ENCODE measurements around the gene CHTOP. TPM values are rescaled to one million over a fixed set of nuclear protein-coding genes. Genes with fewer than 3 reads are reported as not detected.
"Not testable (repeated sequence)": the region's sequence is repeated elsewhere in the genome, so short reads cannot be mapped to it uniquely, and the experiment has no call there.

CHTOP gene
- total RNA-seq (10 to 100 TPM; 27.9 to 49.2 (median 34.8) TPM), polyA plus RNA-seq (10 to 100 TPM; 54.9 to 87.4 TPM)

DNA sequence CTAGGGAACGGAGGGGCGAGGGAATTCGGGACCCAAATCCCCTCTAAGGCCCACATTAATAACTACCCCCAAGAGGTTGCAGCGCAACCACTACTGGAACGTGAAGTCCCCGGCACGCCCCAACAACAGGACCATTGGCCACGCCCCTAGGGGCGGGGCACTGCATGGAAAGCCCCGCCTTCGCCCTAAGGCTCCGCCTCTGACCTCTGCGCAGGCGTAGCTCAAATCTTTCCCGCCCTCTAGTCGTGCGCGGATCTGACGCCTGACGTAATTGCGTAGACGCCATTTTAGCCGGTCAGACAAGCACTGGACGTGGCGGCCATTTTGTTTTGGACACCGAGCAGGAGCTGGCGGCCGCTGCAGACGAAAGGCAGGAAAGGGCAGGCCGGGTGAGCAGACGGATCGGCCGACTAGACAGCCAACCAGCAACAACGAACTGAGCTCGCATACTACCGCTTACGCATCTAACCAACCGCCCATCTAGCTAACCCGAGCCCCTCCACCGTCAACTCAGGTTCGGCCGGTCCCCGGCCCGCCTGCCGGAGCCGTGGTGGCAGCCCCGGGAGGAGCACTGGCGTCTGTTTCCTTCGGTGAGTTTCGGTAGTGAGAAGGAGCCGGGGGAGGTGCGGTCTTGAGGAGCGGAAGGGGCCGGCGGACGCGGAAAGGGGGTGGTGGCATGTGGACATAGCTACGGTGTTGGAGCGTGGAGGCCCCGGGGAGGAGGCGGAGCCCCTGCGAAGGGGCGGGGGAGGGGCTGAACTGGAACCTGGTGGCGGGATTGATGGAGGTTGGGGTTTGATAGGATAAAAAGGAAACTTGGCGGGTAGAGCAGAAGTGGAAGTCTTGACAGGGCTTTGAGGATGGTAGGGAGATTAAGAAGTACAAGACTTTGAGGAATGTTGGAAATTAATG is at the start of gene CHTOP:
Gene CHTOP, plus strand, starts transcription at position 313 of the 912 bp plus-strand sequence. CDS start 2,523 bp downstream, outside the sequence.
- FAIRE-seq, result peak; percentile 49

DNA sequence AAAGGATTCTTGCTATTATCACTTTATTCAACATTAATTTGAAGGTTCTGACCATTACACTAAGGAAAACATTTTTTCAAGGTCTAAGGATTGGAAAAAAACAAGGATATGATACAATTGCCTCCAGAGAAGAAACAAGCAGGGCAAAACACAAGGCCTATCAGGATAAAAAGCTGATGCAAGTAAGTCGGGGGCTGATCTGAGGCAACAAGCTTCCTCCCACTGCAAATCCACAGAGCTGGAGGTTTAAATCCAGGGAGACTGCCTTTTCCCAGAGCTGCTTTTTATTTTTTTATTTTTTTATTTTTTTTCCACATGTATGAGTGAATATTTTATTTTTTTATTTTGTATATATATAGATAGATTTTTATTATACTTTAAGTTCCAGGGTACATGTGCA is 48.9 kb upstream of the CHTOP start:
- intact Hi-C loops (cut with DNase I), result no loop called here
- H3K4me1 ChIP-seq, result no peaks in the 10 kb centered on the region
- DNase-seq, result no peak
- no peak overlapping the region for H3K27ac ChIP-seq
- no peaks in the 10 kb centered on the region for H3K36me3 ChIP-seq
- ATAC-seq, result no peak
- no peaks in the 10 kb centered on the region for H3K27me3 ChIP-seq
- no peak for TF ChIP-seq CTCF (IDR thresholded peaks at IDR 0.05)
- 88 to 90% methylated on average over 1 of the region's 1 CpG for WGBS, 2 donors
- no peak for FAIRE-seq
- no peak overlapping the region for H3K4me3 ChIP-seq
- H3K9me3 ChIP-seq, result no peaks in the 10 kb centered on the region

More for the DNA sequence above, at the start of gene CHTOP:
- Histone ChIP-seq H3K4me3 (peak within 1 kb of the TSS; percentile 43 to 92 (median 80)), H3K27me3 (no peaks in the 10 kb centered on the region), H3K9me3 (no peaks in the 10 kb centered on the region), H3K27ac (peak within 1 kb of the TSS; percentile 99 to 100 (median 100)), H3K4me1 (peaks cover 12 to 33% (median 30%) of the 10 kb centered on the region in 3 donors), H3K36me3 (peaks cover 0 to 30% (median 15%) of the 10 kb centered on the region in 3 donors)
- 2 to 3% methylated on average over 58 to 65 of the region's 65 CpGs for WGBS, 2 donors
- ATAC-seq (peak; percentile 92 to 96 (median 94)), DNase-seq (peak; percentile 96 to 98 (median 98))
- intact Hi-C loops (cut with DNase I), result no loop called here
- TF ChIP-seq CTCF (IDR thresholded peaks at IDR 0.05), result no peak

DNA sequence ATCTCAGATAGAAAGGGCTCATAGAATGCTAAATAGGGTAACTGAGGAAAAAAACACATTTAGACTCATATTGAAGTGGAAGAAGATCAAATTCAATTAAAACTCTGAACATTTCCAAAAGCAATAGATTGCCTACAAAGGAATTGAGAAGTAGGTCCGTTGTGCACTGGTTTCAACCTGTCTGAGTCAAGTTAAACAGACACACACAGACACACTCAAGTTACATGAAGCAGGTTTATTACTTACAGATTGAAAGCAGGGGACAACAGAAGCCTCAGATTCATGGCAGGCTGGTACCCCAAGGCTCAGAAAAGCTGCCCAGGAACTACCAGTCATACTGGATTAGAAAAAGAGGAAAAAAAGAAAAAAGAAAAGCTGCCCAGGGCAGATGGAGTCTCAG is 47.5 kb upstream of the CHTOP start:
- no peaks in the 10 kb centered on the region for H3K27me3 ChIP-seq
- H3K4me3 ChIP-seq, result no peak overlapping the region
- ATAC-seq (no peak), DNase-seq (no peak), FAIRE-seq (no peak)
- no peak for TF ChIP-seq CTCF (IDR thresholded peaks at IDR 0.05)
- H3K4me1 ChIP-seq, result no peaks in the 10 kb centered on the region
- 50 to 52% methylated on average over 1 of the region's 1 CpG for WGBS, 2 donors
- H3K36me3 ChIP-seq, result no peaks in the 10 kb centered on the region
- no peak overlapping the region for H3K27ac ChIP-seq
- no peaks in the 10 kb centered on the region for H3K9me3 ChIP-seq
- intact Hi-C loops (cut with DNase I), result no loop called here

- FAIRE-seq (no peak), DNase-seq (no peak), ATAC-seq (no peak)
- no peaks in the 10 kb centered on the region for H3K36me3 ChIP-seq
- no peaks in the 10 kb centered on the region for H3K27me3 ChIP-seq
- H3K9me3 ChIP-seq, result no peaks in the 10 kb centered on the region
- TF ChIP-seq CTCF (IDR thresholded peaks at IDR 0.05), result no peak
- no peak overlapping the region for H3K27ac ChIP-seq
- H3K4me1 ChIP-seq, result peaks cover 0 to under 1% (median 0%) of the 10 kb centered on the region in 3 donors
- intact Hi-C loops (cut with DNase I), result no loop called here
- 50 to 62% methylated on average over 5 of the region's 5 CpGs for WGBS, 2 donors
- H3K4me3 ChIP-seq, result no peak overlapping the region
Measured at GRCh38 chr1:153587314-153587713, 46.6 kb upstream of the CHTOP start.

DNA sequence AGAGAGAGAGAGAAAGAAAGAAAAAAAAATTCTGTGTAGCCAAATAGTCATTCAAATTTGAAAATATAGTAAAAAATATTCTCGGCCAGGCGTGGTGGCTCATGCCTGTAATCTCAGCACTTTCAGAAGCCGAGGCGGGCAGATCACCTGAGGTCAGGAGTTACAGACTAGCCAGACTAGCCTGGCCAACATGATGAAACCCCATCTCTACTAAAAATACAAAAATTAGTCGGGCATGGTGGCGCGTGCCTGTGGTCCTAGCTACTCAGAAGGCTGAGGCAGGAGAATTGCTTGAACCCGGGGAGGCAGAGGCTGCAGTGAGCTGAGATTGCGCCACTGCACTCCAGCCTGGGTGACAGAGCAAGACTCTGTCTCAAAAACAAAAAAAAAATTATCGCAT is 45.8 kb upstream of the CHTOP start:
- H3K36me3 ChIP-seq; H3K4me3 ChIP-seq; H3K27ac ChIP-seq; ATAC-seq; intact Hi-C loops (cut with DNase I); DNase-seq; FAIRE-seq; H3K4me1 ChIP-seq; H3K9me3 ChIP-seq; H3K27me3 ChIP-seq: not testable (repeated sequence)
- 90 to 94% methylated on average over 10 of the region's 10 CpGs for WGBS, 2 donors
